Hepatocyte (in vitro differentiated cells): ENCODE results near the gene JAK1. TPM values are rescaled to one million over a fixed set of nuclear protein-coding genes. Genes with fewer than 3 reads are reported as not detected.

ENCODE experiments used
- DNase-seq: peaks from one replicate; pipeline ENCODE4 v3.0.0-alpha.2; 2016; ENCODE audit warnings: low spot score
- H2AFZ ChIP-seq: fragments of 200-600 bp; sonication (generic); 2 replicates; pipeline ENCODE4 v1.6.0; 2016; ENCODE audit warnings: antibody characterized with exemption, mild to moderate bottlenecking
- H3K27ac ChIP-seq: fragments of 200-600 bp; sonication (generic); 2 replicates; pipeline ENCODE4 v1.5.1; 2016; ENCODE audit warnings: mild to moderate bottlenecking
- H3K27me3 ChIP-seq: fragments of 200-600 bp; sonication (generic); 2 replicates; pipeline ENCODE4 v1.6.1; 2016
- H3K36me3 ChIP-seq: fragments of 200-600 bp; sonication (generic); replicated peaks from 2 replicates; pipeline ENCODE4 v1.5.1; 2016; ENCODE audit warnings: low read depth; ENCODE audit not compliant: insufficient read depth
- H3K4me1 ChIP-seq: fragments of 200-600 bp; sonication (generic); 2 replicates; pipeline ENCODE4 v1.5.1; 2016; ENCODE audit warnings: mild to moderate bottlenecking, moderate library complexity; ENCODE audit not compliant: insufficient read depth
- H3K4me2 ChIP-seq: fragments of 200-600 bp; sonication (generic); 2 replicates; pipeline ENCODE4 v1.6.0; 2016
- H3K4me3 ChIP-seq: fragments of 200-600 bp; sonication (generic); 2 replicates; pipeline ENCODE4 v1.5.1; 2016; ENCODE audit warnings: mild to moderate bottlenecking
- H3K79me2 ChIP-seq: fragments of 200-600 bp; sonication (generic); 2 replicates; pipeline ENCODE4 v1.6.0; 2017; ENCODE audit warnings: mild to moderate bottlenecking
- H3K9me2 ChIP-seq: fragments of 200-600 bp; sonication (generic); replicated peaks from 2 replicates; pipeline ENCODE4 v1.6.0; 2017; ENCODE audit warnings: mild to moderate bottlenecking; ENCODE audit not compliant: insufficient read depth
- H3K9me3 ChIP-seq: fragments of 200-600 bp; sonication (generic); 2 replicates; pipeline ENCODE4 v1.5.1; 2016; ENCODE audit warnings: low read depth, mild to moderate bottlenecking
- H4K20me1 ChIP-seq: fragments of 200-600 bp; sonication (generic); 2 replicates; pipeline ENCODE4 v1.6.0; 2016; ENCODE audit warnings: mild to moderate bottlenecking; ENCODE audit not compliant: insufficient read depth, poor library complexity, severe bottlenecking
- EZH2 ChIP-seq: fragments of 200-600 bp; sonication (generic); IDR thresholded peaks from 2 replicates; pipeline ENCODE4 v1.6.1; 2016; ENCODE audit warnings: antibody characterized with exemption, mild to moderate bottlenecking, borderline replicate concordance
- EZH2phosphoT487 ChIP-seq: fragments of 200-600 bp; sonication (generic); IDR thresholded peaks from one replicate; pipeline ENCODE4 v1.6.1; 2018; ENCODE audit warnings: antibody characterized with exemption, mild to moderate bottlenecking, low read depth, moderate library complexity; ENCODE audit not compliant: unreplicated experiment, severe bottlenecking
- WGBS: methylation state at CpG from one replicate; pipeline ENCODE4 v1.1.6; 2016; ENCODE audit warnings: low lambda C conversion rate; ENCODE audit errors: missing lambda C conversion rate; 5-methylcytosine and 5-hydroxymethylcytosine counted together
- polyA plus RNA-seq: library from polyadenylated mRNA; unstranded; fragments of >200 nt; fragmentation: Nextera tagmentation; extraction: Ambion mirVana; gene quantifications from 2 replicates; pipeline ENCODE4 v1.2.1, GENCODE V29; 2016
- total RNA-seq: library from RNA; depleted of rRNA; stranded (reverse); fragments of >200 nt; gene quantifications from 2 replicates; pipeline ENCODE4 v1.2.3, GENCODE V29; 2014
- TF ChIP-seq, protein P1 (sequence below): fragments of 200-600 bp; sonication (generic); IDR thresholded peaks from 2 replicates; pipeline ENCODE4 v1.5.1; 2016; ENCODE audit warnings: antibody characterized with exemption, mild to moderate bottlenecking; ENCODE audit not compliant: poor library complexity

Gene JAK1
- total and polyA plus RNA-seq, 2 experiments from 2014 or later, result 60.2 to 102 TPM

DNA sequence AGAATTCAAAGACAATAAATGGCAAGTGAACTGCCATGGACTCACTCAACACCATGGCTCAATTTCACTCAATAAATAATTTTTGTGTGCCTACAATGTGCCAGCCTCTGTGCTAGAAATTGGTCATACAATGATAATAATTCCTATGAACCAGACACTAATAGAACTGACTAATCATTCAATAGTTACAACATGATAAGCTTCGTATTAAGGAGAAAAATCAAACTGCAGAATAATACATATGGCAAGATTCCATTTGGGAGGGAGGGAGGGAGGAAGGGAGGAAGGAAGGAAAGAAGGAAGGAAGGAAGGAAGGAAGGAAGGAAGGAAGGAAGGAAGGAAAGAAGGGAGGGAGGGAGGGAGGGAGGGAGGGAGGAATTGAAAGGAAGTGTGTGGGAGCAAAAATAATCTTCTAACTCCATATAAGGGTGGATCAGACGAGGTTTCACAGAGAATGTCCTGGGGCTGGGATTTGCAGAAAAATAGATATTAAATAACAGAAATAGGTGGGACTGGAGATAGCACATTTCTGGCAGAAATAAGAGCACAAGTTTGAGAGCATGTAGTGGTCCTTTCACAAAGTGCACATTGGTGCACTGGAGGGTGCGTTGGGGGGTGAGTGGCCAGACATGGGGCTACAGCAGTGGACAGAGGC, 52.9 kb downstream of the JAK1 start:
- WGBS, result 98% methylated on average over 3 of the region's 3 CpGs
- H3K27me3 ChIP-seq, result no peaks in the 10 kb centered on the region
- no peak overlapping the region for H2AFZ ChIP-seq
- peaks cover 40% of the 10 kb centered on the region for H3K4me1 ChIP-seq
- H3K4me2 ChIP-seq, result no peak overlapping the region
- H3K36me3 ChIP-seq, result no peaks in the 10 kb centered on the region
- TF ChIP-seq EZH2, result no peak
- TF ChIP-seq, protein P1, sequence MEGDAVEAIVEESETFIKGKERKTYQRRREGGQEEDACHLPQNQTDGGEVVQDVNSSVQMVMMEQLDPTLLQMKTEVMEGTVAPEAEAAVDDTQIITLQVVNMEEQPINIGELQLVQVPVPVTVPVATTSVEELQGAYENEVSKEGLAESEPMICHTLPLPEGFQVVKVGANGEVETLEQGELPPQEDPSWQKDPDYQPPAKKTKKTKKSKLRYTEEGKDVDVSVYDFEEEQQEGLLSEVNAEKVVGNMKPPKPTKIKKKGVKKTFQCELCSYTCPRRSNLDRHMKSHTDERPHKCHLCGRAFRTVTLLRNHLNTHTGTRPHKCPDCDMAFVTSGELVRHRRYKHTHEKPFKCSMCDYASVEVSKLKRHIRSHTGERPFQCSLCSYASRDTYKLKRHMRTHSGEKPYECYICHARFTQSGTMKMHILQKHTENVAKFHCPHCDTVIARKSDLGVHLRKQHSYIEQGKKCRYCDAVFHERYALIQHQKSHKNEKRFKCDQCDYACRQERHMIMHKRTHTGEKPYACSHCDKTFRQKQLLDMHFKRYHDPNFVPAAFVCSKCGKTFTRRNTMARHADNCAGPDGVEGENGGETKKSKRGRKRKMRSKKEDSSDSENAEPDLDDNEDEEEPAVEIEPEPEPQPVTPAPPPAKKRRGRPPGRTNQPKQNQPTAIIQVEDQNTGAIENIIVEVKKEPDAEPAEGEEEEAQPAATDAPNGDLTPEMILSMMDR, result no peak
- DNase-seq, result no peak
- H3K9me3 ChIP-seq, result no peaks in the 10 kb centered on the region
- H3K27ac ChIP-seq, result no peak overlapping the region
- H3K79me2 ChIP-seq, result peaks cover 90% of the 10 kb centered on the region
- no peaks in the 10 kb centered on the region for H3K9me2 ChIP-seq
- H4K20me1 ChIP-seq, result peaks cover 5% of the 10 kb centered on the region
- no peak overlapping the region for H3K4me3 ChIP-seq

DNA sequence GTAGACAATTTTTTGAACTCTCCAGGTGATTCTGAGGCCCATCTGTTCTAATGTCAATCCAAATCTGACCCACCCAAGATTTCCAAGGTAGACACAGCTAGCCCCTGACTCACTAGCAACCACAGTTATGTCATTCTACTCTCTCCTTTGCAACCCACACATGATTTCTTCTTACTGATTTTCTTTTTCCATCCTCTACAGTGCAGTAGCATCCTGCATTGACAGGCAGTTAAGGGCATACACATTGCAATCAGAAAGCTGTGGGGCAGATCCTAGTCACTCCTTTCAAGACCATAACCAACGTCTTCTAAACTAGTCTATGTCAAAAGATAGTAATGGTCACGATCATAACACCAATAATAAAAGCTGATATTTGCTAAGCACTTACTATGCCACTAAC, 54.2 kb downstream of the JAK1 start:
- H3K4me1 ChIP-seq, result peaks cover 32% of the 10 kb centered on the region
- H3K4me3 ChIP-seq, result no peak overlapping the region
- no peaks in the 10 kb centered on the region for H3K9me2 ChIP-seq
- H3K4me2 ChIP-seq, result no peak overlapping the region
- DNase-seq, result no peak
- H3K27ac ChIP-seq, result no peak overlapping the region
- peaks cover 92% of the 10 kb centered on the region for H3K79me2 ChIP-seq
- no peak overlapping the region for H2AFZ ChIP-seq
- peaks cover 5% of the 10 kb centered on the region for H4K20me1 ChIP-seq
- H3K27me3 ChIP-seq, result no peaks in the 10 kb centered on the region
- no peaks in the 10 kb centered on the region for H3K9me3 ChIP-seq
- WGBS, result 80% methylated on average over 2 of the region's 2 CpGs
- TF ChIP-seq, protein P1, result no peak
- TF ChIP-seq EZH2phosphoT487 (no peak), EZH2 (no peak)
- H3K36me3 ChIP-seq, result no peaks in the 10 kb centered on the region

DNA sequence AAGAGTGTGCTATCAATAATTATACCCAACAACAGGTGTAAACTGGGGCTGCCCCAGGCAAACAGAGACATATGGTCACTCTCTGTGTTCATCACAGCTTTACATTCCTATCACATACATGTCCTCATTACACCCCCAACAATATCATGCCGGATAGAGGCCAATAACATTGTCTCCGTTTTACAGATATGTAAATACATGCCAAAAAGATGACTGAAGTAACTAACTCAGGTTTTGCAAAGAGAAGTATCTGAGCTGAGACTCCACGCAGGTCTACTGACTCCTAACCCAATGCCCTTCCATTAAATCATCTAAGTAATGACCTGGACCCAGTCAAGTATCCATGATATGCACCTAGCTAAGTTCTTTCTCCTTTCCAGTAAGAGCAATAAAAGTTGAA, 55.0 kb downstream of the JAK1 start:
- H3K4me3 ChIP-seq, result no peak overlapping the region
- no peaks in the 10 kb centered on the region for H3K27me3 ChIP-seq
- DNase-seq, result no peak
- H2AFZ ChIP-seq, result no peak overlapping the region
- no peaks in the 10 kb centered on the region for H3K9me3 ChIP-seq
- no peak overlapping the region for H3K4me2 ChIP-seq
- H4K20me1 ChIP-seq, result peaks cover 5% of the 10 kb centered on the region
- peaks cover 92% of the 10 kb centered on the region for H3K79me2 ChIP-seq
- H3K9me2 ChIP-seq, result no peaks in the 10 kb centered on the region
- peaks cover 32% of the 10 kb centered on the region for H3K4me1 ChIP-seq
- WGBS, result 88% methylated on average over 3 of the region's 3 CpGs
- H3K27ac ChIP-seq, result no peak overlapping the region
- TF ChIP-seq EZH2phosphoT487, result no peak
- TF ChIP-seq EZH2, result no peak
- TF ChIP-seq, protein P1, result no peak
- H3K36me3 ChIP-seq, result no peaks in the 10 kb centered on the region
